ENCODE results near the gene SREK1IP1. TPM values are rescaled to one million over a fixed set of nuclear protein-coding genes. Genes with fewer than 3 reads are reported as not detected.
A peak's percentile ranks its signal among the peaks of the same experiment; 100 is the strongest.
"Not testable (repeated sequence)": the region's sequence is repeated elsewhere in the genome, so short reads cannot be mapped to it uniquely, and the experiment has no call there.

The SREK1IP1 gene
- total and polyA plus RNA-seq, 2 of the 13 experiments (the other 11 are each of a cell fraction or from before 2014, with no cell fraction given) = 3.1 to 16.5 TPM

DNA sequence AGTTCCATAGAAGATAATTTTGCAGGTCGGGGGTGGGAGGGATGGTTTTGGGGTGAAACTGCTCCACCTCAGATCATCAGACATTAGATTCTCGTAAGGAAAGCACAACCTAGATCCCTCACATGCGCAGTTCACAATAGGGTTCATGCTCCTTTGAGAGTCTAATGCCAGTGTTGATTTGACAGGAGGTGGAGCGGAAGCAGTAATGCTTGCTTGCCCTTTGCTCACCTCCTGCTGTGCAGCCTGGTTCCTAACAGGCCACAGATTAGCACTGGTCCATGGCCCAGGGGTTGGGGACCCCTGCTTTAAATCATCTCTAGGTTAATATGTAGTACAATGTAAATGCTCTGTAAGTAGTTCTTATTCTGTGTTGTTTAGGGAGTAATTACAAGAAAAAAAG, 67.7 kb downstream of the SREK1IP1 start (continued):
- TF ChIP-seq ETV5 (CRISPR knock-in tag; IDR thresholded peaks at IDR 0.05; ENCODE audit: borderline replicate concordance) (0 out of 2 replicates have a peak, but pooled peaks have one; percentile 27), JDP2 (CRISPR knock-in tag; IDR thresholded peaks at IDR 0.05; ENCODE audit: borderline replicate concordance) (no peak), NR0B2 (CRISPR knock-in tag; IDR thresholded peaks at IDR 0.05) (no peak), ZNF224 (CRISPR knock-in tag; IDR thresholded peaks at IDR 0.05) (no peak), SRF (IDR thresholded peaks at IDR 0.05; ENCODE audit: low read depth, low read length) (no peak), ZNF7 (CRISPR knock-in tag; IDR thresholded peaks at IDR 0.05) (no peak)

GRCh38 chr5:64696414-64696813, 72.1 kb downstream of the SREK1IP1 start:
- FAIRE-seq; H3K4me2 ChIP-seq (ENCODE audit: low read depth, low read length); H2AFZ ChIP-seq (ENCODE audit: low read length); BruUV-seq (replicated peaks); intact Hi-C loops (cut with micrococcal nuclease; ENCODE audit: unreplicated experiment); in situ Hi-C loops (cut with HindIII; ENCODE audit: extremely low pct_ligation_motif_present, low pct_unique_long_range_greater_than_20kb); CTCF ChIA-PET (ENCODE audit: low intra/inter-chr PET ratio, low total read pairs); H3K79me2 ChIP-seq (ENCODE audit: insufficient read depth, low read length); H3K27ac ChIP-seq (ENCODE audit: extremely low read length, insufficient read depth, low read length); DNase-seq (ENCODE audit: low spot score); H3K4me3 ChIP-seq (replicated peaks in 1 of 3; ENCODE audit: insufficient read depth in 1 of 3, low read depth in 2 of 3, low read length in 3 of 3); POLR2A ChIA-PET; H3K36me3 ChIP-seq (replicated peaks in 1 of 2; ENCODE audit: control insufficient read depth in 1 of 2, insufficient read depth in 2 of 2, low read length in 2 of 2); H3K9ac ChIP-seq (ENCODE audit: insufficient read depth, low read depth, low read length); H3K27me3 ChIP-seq (ENCODE audit: control insufficient read depth in 1 of 2, insufficient read depth in 2 of 2, low read length in 2 of 2); H3K9me3 ChIP-seq (ENCODE audit: low read length); ATAC-seq; H3K4me1 ChIP-seq (ENCODE audit: insufficient read depth, low read length); H4K20me1 ChIP-seq (ENCODE audit: insufficient read depth, low read length): not testable (repeated sequence)
- 40% methylated on average over 6 of the region's 7 CpGs for whole genome bisulfite sequencing (ENCODE audit: low lambda C conversion rate)

GRCh38 chr5:64693636-64694035, 74.9 kb downstream of the SREK1IP1 start:
- H3K9ac ChIP-seq (ENCODE audit: insufficient read depth, low read depth, low read length) = no peak overlapping the region
- in situ Hi-C loops (cut with HindIII; ENCODE audit: extremely low pct_ligation_motif_present, low pct_unique_long_range_greater_than_20kb) = no loop called here
- H2AFZ ChIP-seq (ENCODE audit: low read length) = no peak overlapping the region
- H3K9me3 ChIP-seq (ENCODE audit: low read length) = no peaks in the 10 kb centered on the region
- H3K4me1 ChIP-seq (ENCODE audit: insufficient read depth, low read length) = no peaks in the 10 kb centered on the region
- no peaks in the 10 kb centered on the region for H3K79me2 ChIP-seq (ENCODE audit: insufficient read depth, low read length)
- ChIA-PET CTCF (ENCODE audit: low intra/inter-chr PET ratio, low total read pairs) (no interaction called here), POLR2A (no interaction called here)
- no peak overlapping the region for H3K27ac ChIP-seq (ENCODE audit: extremely low read length, insufficient read depth, low read length)
- H4K20me1 ChIP-seq (ENCODE audit: insufficient read depth, low read length) = no peaks in the 10 kb centered on the region
- H3K4me3 ChIP-seq (replicated peaks in 1 of 3; ENCODE audit: insufficient read depth in 1 of 3, low read depth in 2 of 3, low read length in 3 of 3) = no peak overlapping the region
- no peak for ATAC-seq
- intact Hi-C loops (cut with micrococcal nuclease; ENCODE audit: unreplicated experiment) = no loop called here
- 0% methylated on average over 2 of the region's 2 CpGs for WGBS (ENCODE audit: low lambda C conversion rate)
- H3K4me2 ChIP-seq (ENCODE audit: low read depth, low read length) = no peak overlapping the region
- no peak for DNase-seq (ENCODE audit: low spot score)
- peaks cover 1 to 35% of the 10 kb centered on the region in 2 experiments; a peak in 4 of 5 replicates for H3K27me3 ChIP-seq (ENCODE audit: control insufficient read depth in 1 of 2, insufficient read depth in 2 of 2, low read length in 2 of 2)
- FAIRE-seq = no peak
- BruUV-seq (replicated peaks) = no TSS peak
- H3K36me3 ChIP-seq (replicated peaks in 1 of 2; ENCODE audit: control insufficient read depth in 1 of 2, insufficient read depth in 2 of 2, low read length in 2 of 2) = no peaks in the 10 kb centered on the region
- TF ChIP-seq ZNF451 (CRISPR knock-in tag; IDR thresholded peaks at IDR 0.05) = no peak
- TF ChIP-seq MAF1 (CRISPR knock-in tag; IDR thresholded peaks at IDR 0.05; ENCODE audit: borderline replicate concordance) = no peak
- no peak for TF ChIP-seq HNF1A (IDR thresholded peaks at IDR 0.05; ENCODE audit: low read depth)
- TF ChIP-seq HNF1A (CRISPR knock-in tag; IDR thresholded peaks at IDR 0.05; ENCODE audit: borderline replicate concordance) = no peak
- no peak for TF ChIP-seq ZNF570 (CRISPR knock-in tag; IDR thresholded peaks at IDR 0.05; ENCODE audit: borderline replicate concordance)
- no peak for TF ChIP-seq ZNF550 (CRISPR knock-in tag; IDR thresholded peaks at IDR 0.05; ENCODE audit: borderline replicate concordance)
- TF ChIP-seq ZNF274 (CRISPR knock-in tag; IDR thresholded peaks at IDR 0.05) = no peak
- TF ChIP-seq ZNF235 (CRISPR knock-in tag; IDR thresholded peaks at IDR 0.05; ENCODE audit: borderline replicate concordance) = no peak
